Measurements from ENCODE around the gene SLC37A3. TPM values are rescaled to one million over a fixed set of nuclear protein-coding genes. Genes with fewer than 3 reads are reported as not detected.

SLC37A3 gene
- total RNA-seq, 1 donor from 2014 or later = 84.5 TPM

DNA sequence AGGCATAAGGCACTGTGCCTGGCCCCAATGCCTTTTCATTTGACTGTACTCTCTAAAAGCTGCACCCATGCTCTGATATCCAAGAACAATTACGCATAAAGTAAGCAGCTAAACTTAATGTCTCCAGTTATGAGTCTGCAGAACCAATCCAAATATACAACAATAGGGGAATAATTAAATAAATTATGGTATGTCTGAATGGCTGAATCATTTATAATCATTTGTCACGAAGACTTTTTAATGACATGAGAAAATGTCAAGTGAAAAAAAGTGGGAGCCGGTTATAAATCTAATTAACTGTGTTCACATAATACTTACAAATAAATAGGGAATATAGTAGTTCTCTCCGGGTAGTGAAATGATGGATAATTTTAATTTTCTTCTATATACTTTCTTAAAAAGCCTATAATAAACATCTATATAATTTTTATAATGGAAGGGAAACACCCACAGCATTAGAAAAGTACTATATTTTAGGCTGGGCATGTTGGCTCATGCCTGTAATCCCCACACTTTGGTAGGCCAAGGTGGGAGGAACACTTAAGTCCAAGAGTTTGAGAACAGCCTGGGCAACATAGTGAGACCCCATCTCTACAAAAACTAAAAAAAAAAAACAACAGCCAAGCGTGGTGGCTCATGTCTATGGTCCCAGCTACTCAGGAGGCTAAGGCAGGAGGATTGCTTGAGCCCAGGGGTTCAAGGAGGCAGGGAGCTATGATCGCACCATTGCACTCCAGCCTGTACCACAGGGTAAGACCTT lies 14.2 kb downstream of the SLC37A3 start:
- no peaks in the 10 kb centered on the region for H3K9me3 Mint-ChIP-seq (ENCODE audit: unreplicated experiment)
- H3K4me3 Mint-ChIP-seq (ENCODE audit: unreplicated experiment) = no peak overlapping the region
- H3K36me3 Mint-ChIP-seq (ENCODE audit: unreplicated experiment) = no peaks in the 10 kb centered on the region
- no peaks in the 10 kb centered on the region for H3K4me1 Mint-ChIP-seq (ENCODE audit: low read depth, unreplicated experiment)
- peaks cover 3% of the 10 kb centered on the region for H3K27me3 Mint-ChIP-seq (ENCODE audit: unreplicated experiment)
- H3K27ac Mint-ChIP-seq (ENCODE audit: unreplicated experiment) = no peak overlapping the region
- TF ChIP-seq, protein P1, sequence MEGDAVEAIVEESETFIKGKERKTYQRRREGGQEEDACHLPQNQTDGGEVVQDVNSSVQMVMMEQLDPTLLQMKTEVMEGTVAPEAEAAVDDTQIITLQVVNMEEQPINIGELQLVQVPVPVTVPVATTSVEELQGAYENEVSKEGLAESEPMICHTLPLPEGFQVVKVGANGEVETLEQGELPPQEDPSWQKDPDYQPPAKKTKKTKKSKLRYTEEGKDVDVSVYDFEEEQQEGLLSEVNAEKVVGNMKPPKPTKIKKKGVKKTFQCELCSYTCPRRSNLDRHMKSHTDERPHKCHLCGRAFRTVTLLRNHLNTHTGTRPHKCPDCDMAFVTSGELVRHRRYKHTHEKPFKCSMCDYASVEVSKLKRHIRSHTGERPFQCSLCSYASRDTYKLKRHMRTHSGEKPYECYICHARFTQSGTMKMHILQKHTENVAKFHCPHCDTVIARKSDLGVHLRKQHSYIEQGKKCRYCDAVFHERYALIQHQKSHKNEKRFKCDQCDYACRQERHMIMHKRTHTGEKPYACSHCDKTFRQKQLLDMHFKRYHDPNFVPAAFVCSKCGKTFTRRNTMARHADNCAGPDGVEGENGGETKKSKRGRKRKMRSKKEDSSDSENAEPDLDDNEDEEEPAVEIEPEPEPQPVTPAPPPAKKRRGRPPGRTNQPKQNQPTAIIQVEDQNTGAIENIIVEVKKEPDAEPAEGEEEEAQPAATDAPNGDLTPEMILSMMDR (IDR thresholded peaks at IDR 0.05; ENCODE audit: partially characterized antibody, unreplicated experiment) = no peak
- no peak for DNase-seq

GRCh38 chr7:140375892-140376730 lies 22.2 kb downstream of the SLC37A3 start:
- H3K36me3 Mint-ChIP-seq (ENCODE audit: unreplicated experiment) = no peaks in the 10 kb centered on the region
- DNase-seq = no peak
- no peak overlapping the region for H3K27ac Mint-ChIP-seq (ENCODE audit: unreplicated experiment)
- H3K9me3 Mint-ChIP-seq (ENCODE audit: unreplicated experiment) = no peaks in the 10 kb centered on the region
- H3K4me3 Mint-ChIP-seq (ENCODE audit: unreplicated experiment) = no peak overlapping the region
- TF ChIP-seq, protein P1 (IDR thresholded peaks at IDR 0.05; ENCODE audit: partially characterized antibody, unreplicated experiment) = no peak
- no peaks in the 10 kb centered on the region for H3K4me1 Mint-ChIP-seq (ENCODE audit: low read depth, unreplicated experiment)
- H3K27me3 Mint-ChIP-seq (ENCODE audit: unreplicated experiment) = peaks cover 3% of the 10 kb centered on the region

- no peaks in the 10 kb centered on the region for H3K9me3 Mint-ChIP-seq (ENCODE audit: unreplicated experiment)
- no peak overlapping the region for H3K27ac Mint-ChIP-seq (ENCODE audit: unreplicated experiment)
- TF ChIP-seq, protein P1 (IDR thresholded peaks at IDR 0.05; ENCODE audit: partially characterized antibody, unreplicated experiment) = no peak
- no peak for DNase-seq
- H3K36me3 Mint-ChIP-seq (ENCODE audit: unreplicated experiment) = no peaks in the 10 kb centered on the region
- H3K4me1 Mint-ChIP-seq (ENCODE audit: low read depth, unreplicated experiment) = no peaks in the 10 kb centered on the region
- peaks cover 3% of the 10 kb centered on the region for H3K27me3 Mint-ChIP-seq (ENCODE audit: unreplicated experiment)
- no peak overlapping the region for H3K4me3 Mint-ChIP-seq (ENCODE audit: unreplicated experiment)
Measured at GRCh38 chr7:140375323-140375722, 23.0 kb downstream of the SLC37A3 start.

DNA sequence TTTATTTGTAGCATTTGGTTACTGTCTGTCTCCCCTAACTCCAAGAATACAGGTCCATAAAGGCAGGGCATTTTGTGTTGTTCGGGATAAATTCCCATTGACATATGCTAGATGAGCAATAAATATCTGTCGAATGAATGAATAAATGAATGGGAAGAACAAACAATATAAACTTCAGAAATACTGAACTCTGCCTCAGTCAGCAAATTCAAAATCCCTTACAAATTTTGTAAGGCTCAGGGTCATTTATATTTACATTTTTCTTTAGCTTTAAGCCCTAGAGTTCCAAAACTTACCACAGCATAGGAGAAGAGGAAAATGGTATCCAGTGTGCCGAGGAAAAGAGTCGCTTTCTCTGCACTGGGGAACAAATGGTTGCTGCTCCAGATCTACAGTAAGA lies 29.0 kb downstream of the SLC37A3 start:
- no peak for DNase-seq
- Mint-ChIP-seq H3K27me3 (ENCODE audit: unreplicated experiment) (peaks cover 2% of the 10 kb centered on the region), H3K27ac (ENCODE audit: unreplicated experiment) (no peak overlapping the region), H3K4me1 (ENCODE audit: low read depth, unreplicated experiment) (peaks cover 6% of the 10 kb centered on the region), H3K4me3 (ENCODE audit: unreplicated experiment) (no peak overlapping the region), H3K9me3 (ENCODE audit: unreplicated experiment) (peaks cover 6% of the 10 kb centered on the region), H3K36me3 (ENCODE audit: unreplicated experiment) (peaks cover 4% of the 10 kb centered on the region)
- TF ChIP-seq, protein P1 (IDR thresholded peaks at IDR 0.05; ENCODE audit: partially characterized antibody, unreplicated experiment) = no peak

- peaks cover 2% of the 10 kb centered on the region for H3K27me3 Mint-ChIP-seq (ENCODE audit: unreplicated experiment)
- H3K36me3 Mint-ChIP-seq (ENCODE audit: unreplicated experiment) = peaks cover 4% of the 10 kb centered on the region
- H3K4me1 Mint-ChIP-seq (ENCODE audit: low read depth, unreplicated experiment) = peaks cover 11% of the 10 kb centered on the region
Measured at GRCh38 chr7:140367528-140367927, 30.8 kb downstream of the SLC37A3 start.

More at GRCh38 chr7:140367528-140367927, 30.8 kb downstream of the SLC37A3 start:
- H3K4me3 Mint-ChIP-seq (ENCODE audit: unreplicated experiment) = no peak overlapping the region
- H3K27ac Mint-ChIP-seq (ENCODE audit: unreplicated experiment) = no peak overlapping the region
- DNase-seq = no peak
- peaks cover 6% of the 10 kb centered on the region for H3K9me3 Mint-ChIP-seq (ENCODE audit: unreplicated experiment)
- TF ChIP-seq, protein P1 (IDR thresholded peaks at IDR 0.05; ENCODE audit: partially characterized antibody, unreplicated experiment) = no peak
